Loucy (cell line): ENCODE results near the gene AKAP13.

Experiments
- H2AFZ ChIP-seq: fragments of 200-600 bp; sonication (generic); 2 replicates; pipeline ENCODE4 v1.6.0; 2016; ENCODE audit warnings: antibody characterized with exemption, mild to moderate bottlenecking, low read length, moderate library complexity
- H3F3A ChIP-seq: fragments of 200-600 bp; 2 replicates; pipeline ENCODE4 v1.6.0; 2016; ENCODE audit warnings: antibody characterized with exemption, low read depth, mild to moderate bottlenecking
- H3K27me3 ChIP-seq: fragments of 200-600 bp; sonication (generic); 2 replicates; pipeline ENCODE4 v1.6.1; 2014; ENCODE audit warnings: low read length, mild to moderate bottlenecking; ENCODE audit not compliant: insufficient read depth, poor library complexity, severe bottlenecking
- H3K36me3 ChIP-seq: fragments of 200-600 bp; sonication (generic); 2 replicates; pipeline ENCODE4 v1.6.1; 2016; ENCODE audit warnings: low read length; ENCODE audit not compliant: insufficient read depth
- H3K4me1 ChIP-seq: fragments of 200-600 bp; sonication (generic); 2 replicates; pipeline ENCODE4 v1.5.1; 2014; ENCODE audit warnings: low read length, mild to moderate bottlenecking; ENCODE audit not compliant: insufficient read depth, poor library complexity, severe bottlenecking
- H3K4me2 ChIP-seq: fragments of 200-600 bp; sonication (generic); 2 replicates; pipeline ENCODE4 v1.6.0; 2014; ENCODE audit warnings: antibody characterized with exemption, low read length, low read depth, mild to moderate bottlenecking; ENCODE audit not compliant: poor library complexity, severe bottlenecking
- H3K4me3 ChIP-seq: fragments of 200-600 bp; sonication (generic); 2 replicates; pipeline ENCODE4 v1.5.1; 2014; ENCODE audit warnings: low read length, mild to moderate bottlenecking, mixed read lengths; ENCODE audit not compliant: poor library complexity, severe bottlenecking
- H3K79me2 ChIP-seq: fragments of 200-600 bp; sonication (generic); 2 replicates; pipeline ENCODE4 v1.6.1; 2014; ENCODE audit warnings: low read length; ENCODE audit not compliant: insufficient read depth
- H3K9ac ChIP-seq: fragments of 200-600 bp; sonication (generic); 2 replicates; pipeline ENCODE4 v1.6.0; 2014; ENCODE audit warnings: mild to moderate bottlenecking, low read depth, low read length, moderate library complexity; ENCODE audit not compliant: poor library complexity, severe bottlenecking
- H3K9me2 ChIP-seq: fragments of 200-600 bp; sonication (generic); replicated peaks from 2 replicates; pipeline ENCODE4 v1.6.1; 2016; ENCODE audit warnings: low read depth, low read length, mixed read lengths
- H3K9me3 ChIP-seq: fragments of 200-600 bp; sonication (generic); 2 replicates; pipeline ENCODE4 v1.6.1; 2014; ENCODE audit warnings: mild to moderate bottlenecking, antibody characterized with exemption, low read length, low read depth; ENCODE audit not compliant: insufficient read depth
- H4K20me1 ChIP-seq: fragments of 200-600 bp; sonication (generic); 2 replicates; pipeline ENCODE4 v1.6.0; 2014; ENCODE audit warnings: antibody characterized with exemption, low read length, mild to moderate bottlenecking; ENCODE audit not compliant: insufficient read depth, poor library complexity, severe bottlenecking
- EZH2phosphoT487 ChIP-seq: fragments of 200-600 bp; IDR thresholded peaks from 2 replicates; pipeline ENCODE4 v1.6.1; 2018; ENCODE audit warnings: antibody characterized with exemption, mild to moderate bottlenecking, moderate library complexity, borderline replicate concordance
- TF ChIP-seq, protein P1 (sequence below): fragments of 200-600 bp; sonication (generic); conservative IDR thresholded peaks from 2 replicates; pipeline ENCODE4 v1.5.1; 2014; ENCODE audit warnings: mild to moderate bottlenecking, antibody characterized with exemption, low read length

Gene AKAP13

GRCh38 chr15:85559530-85559929 is 179.1 kb downstream of the AKAP13 start:
- Histone ChIP-seq H4K20me1 (no peaks in the 10 kb centered on the region), H3K9me2 (no peaks in the 10 kb centered on the region), H3K4me2 (no peak overlapping the region), H3K9me3 (no peaks in the 10 kb centered on the region), H3K4me1 (peaks cover 15% of the 10 kb centered on the region), H2AFZ (no peak overlapping the region), H3K9ac (no peak overlapping the region), H3F3A (no peaks in the 10 kb centered on the region), H3K79me2 (no peaks in the 10 kb centered on the region), H3K36me3 (no peaks in the 10 kb centered on the region), H3K27me3 (no peaks in the 10 kb centered on the region), H3K4me3 (no peak overlapping the region)
- TF ChIP-seq, protein P1, sequence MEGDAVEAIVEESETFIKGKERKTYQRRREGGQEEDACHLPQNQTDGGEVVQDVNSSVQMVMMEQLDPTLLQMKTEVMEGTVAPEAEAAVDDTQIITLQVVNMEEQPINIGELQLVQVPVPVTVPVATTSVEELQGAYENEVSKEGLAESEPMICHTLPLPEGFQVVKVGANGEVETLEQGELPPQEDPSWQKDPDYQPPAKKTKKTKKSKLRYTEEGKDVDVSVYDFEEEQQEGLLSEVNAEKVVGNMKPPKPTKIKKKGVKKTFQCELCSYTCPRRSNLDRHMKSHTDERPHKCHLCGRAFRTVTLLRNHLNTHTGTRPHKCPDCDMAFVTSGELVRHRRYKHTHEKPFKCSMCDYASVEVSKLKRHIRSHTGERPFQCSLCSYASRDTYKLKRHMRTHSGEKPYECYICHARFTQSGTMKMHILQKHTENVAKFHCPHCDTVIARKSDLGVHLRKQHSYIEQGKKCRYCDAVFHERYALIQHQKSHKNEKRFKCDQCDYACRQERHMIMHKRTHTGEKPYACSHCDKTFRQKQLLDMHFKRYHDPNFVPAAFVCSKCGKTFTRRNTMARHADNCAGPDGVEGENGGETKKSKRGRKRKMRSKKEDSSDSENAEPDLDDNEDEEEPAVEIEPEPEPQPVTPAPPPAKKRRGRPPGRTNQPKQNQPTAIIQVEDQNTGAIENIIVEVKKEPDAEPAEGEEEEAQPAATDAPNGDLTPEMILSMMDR = no peak
- no peak for TF ChIP-seq EZH2phosphoT487

DNA sequence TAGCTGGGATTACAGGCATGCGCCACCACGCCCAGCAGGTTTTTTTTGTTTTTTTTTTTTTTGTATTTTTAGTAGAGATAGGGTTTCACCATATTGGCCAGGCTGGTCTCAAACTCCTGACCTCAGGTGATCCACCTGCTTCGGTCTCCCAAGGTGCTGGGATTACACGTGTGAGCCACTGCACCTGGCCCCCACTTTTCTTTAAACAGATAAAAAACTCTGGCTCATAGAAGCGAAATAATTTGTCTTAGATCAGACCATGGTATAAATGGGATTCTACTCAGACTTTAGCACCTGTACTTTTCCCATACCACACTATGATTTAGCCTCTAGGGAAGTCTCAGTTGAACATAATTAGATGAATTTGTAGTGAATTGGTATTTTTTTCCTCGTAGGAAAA is 182.4 kb downstream of the AKAP13 start:
- no peaks in the 10 kb centered on the region for H3K9me2 ChIP-seq
- H4K20me1 ChIP-seq = no peaks in the 10 kb centered on the region
- TF ChIP-seq, protein P1 = no peak
- no peak for TF ChIP-seq EZH2phosphoT487
- H2AFZ ChIP-seq = no peak overlapping the region
- H3K4me1 ChIP-seq = peaks cover 8% of the 10 kb centered on the region
- no peaks in the 10 kb centered on the region for H3K9me3 ChIP-seq
- H3K9ac ChIP-seq = no peak overlapping the region
- no peaks in the 10 kb centered on the region for H3F3A ChIP-seq
- H3K79me2 ChIP-seq = no peaks in the 10 kb centered on the region
- H3K27me3 ChIP-seq = no peaks in the 10 kb centered on the region
- no peak overlapping the region for H3K4me3 ChIP-seq
- H3K36me3 ChIP-seq = no peaks in the 10 kb centered on the region
- H3K4me2 ChIP-seq = no peak overlapping the region

DNA sequence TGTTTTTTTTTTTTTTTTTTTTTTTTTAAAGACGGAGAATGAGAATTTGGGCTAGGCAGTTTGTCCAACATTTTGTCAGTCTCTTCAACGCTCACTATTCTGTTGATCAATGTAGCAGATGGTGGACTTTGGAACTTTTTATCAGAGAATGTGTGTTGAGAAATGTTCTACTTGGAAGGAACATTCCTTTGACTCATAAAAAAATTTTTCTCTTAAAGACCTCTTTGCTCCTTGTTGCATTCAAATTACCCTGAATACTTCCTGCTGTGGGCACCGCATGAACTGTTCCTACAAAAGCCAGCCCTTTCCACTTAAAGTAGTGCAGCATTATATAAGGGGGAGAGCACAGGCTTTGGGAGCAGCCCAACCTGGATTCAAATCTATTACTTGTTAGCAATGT is 182.9 kb downstream of the AKAP13 start:
- H3K9me3 ChIP-seq = no peaks in the 10 kb centered on the region
- no peaks in the 10 kb centered on the region for H4K20me1 ChIP-seq
- no peaks in the 10 kb centered on the region for H3F3A ChIP-seq
- H3K79me2 ChIP-seq = no peaks in the 10 kb centered on the region
- peaks cover 8% of the 10 kb centered on the region for H3K4me1 ChIP-seq
- no peak for TF ChIP-seq EZH2phosphoT487
- TF ChIP-seq, protein P1 = no peak
- H2AFZ ChIP-seq = no peak overlapping the region
- H3K9me2 ChIP-seq = no peaks in the 10 kb centered on the region
- H3K4me2 ChIP-seq = no peak overlapping the region
- no peak overlapping the region for H3K9ac ChIP-seq
- H3K4me3 ChIP-seq = no peak overlapping the region
- H3K27me3 ChIP-seq = no peaks in the 10 kb centered on the region
- H3K36me3 ChIP-seq = no peaks in the 10 kb centered on the region
